ENCODE data around the gene DCPS.

DNA sequence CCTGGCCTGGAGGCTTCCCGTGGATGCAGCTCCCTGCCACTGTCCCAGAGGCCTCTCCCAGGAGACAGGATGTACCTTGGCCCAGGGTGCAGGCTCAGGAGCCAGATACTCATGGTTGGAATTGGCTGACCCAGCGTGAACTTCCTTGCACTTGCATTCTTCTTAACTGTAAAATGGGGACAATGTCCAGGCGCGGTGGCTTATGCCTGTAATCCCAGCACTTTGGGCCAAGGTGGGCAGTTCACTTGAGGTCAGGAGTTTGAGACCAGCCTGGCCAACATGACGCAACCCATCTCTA, 31.6 kb downstream of the DCPS start:
- TF ChIP-seq POLR2A (IDR thresholded peaks at IDR 0.05): no peak
- TF ChIP-seq, protein P1, sequence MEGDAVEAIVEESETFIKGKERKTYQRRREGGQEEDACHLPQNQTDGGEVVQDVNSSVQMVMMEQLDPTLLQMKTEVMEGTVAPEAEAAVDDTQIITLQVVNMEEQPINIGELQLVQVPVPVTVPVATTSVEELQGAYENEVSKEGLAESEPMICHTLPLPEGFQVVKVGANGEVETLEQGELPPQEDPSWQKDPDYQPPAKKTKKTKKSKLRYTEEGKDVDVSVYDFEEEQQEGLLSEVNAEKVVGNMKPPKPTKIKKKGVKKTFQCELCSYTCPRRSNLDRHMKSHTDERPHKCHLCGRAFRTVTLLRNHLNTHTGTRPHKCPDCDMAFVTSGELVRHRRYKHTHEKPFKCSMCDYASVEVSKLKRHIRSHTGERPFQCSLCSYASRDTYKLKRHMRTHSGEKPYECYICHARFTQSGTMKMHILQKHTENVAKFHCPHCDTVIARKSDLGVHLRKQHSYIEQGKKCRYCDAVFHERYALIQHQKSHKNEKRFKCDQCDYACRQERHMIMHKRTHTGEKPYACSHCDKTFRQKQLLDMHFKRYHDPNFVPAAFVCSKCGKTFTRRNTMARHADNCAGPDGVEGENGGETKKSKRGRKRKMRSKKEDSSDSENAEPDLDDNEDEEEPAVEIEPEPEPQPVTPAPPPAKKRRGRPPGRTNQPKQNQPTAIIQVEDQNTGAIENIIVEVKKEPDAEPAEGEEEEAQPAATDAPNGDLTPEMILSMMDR (IDR thresholded peaks at IDR 0.05): no peak
- no peak for TF ChIP-seq POLR2AphosphoS5 (IDR thresholded peaks at IDR 0.05)
